Smooth muscle cell (in vitro differentiated cells): ENCODE data around the gene LUZP1. TPM values are rescaled to one million over a fixed set of nuclear protein-coding genes. Genes with fewer than 3 reads are reported as not detected.
"Not testable (repeated sequence)": the region's sequence is repeated elsewhere in the genome, so short reads cannot be mapped to it uniquely, and the experiment has no call there.

Experiments
- DNase-seq: peaks from one replicate; lab custom pipeline; 2025; ENCODE audit not compliant: unreplicated experiment; lab: John Stamatoyannopoulos, UW
- H2AFZ ChIP-seq: fragments of 200-600 bp; sonication (generic); 2 replicates; pipeline ENCODE4 v1.6.0; 2016; ENCODE audit warnings: antibody characterized with exemption, low read depth, mild to moderate bottlenecking
- H3F3A ChIP-seq: fragments of 200-600 bp; sonication (generic); 2 replicates; pipeline ENCODE4 v1.6.0; 2017; ENCODE audit warnings: antibody characterized with exemption, low read depth
- H3K27ac ChIP-seq: fragments of 200-600 bp; sonication (generic); 2 replicates; pipeline ENCODE4 v1.5.1; 2016; ENCODE audit warnings: low read depth, mild to moderate bottlenecking
- H3K27me3 ChIP-seq: fragments of 200-600 bp; sonication (generic); 2 replicates; pipeline ENCODE4 v1.6.1; 2016; ENCODE audit warnings: low read depth, mild to moderate bottlenecking
- H3K36me3 ChIP-seq: fragments of 200-600 bp; sonication (generic); 2 replicates; pipeline ENCODE4 v1.5.1; 2016; ENCODE audit warnings: low read depth
- H3K4me1 ChIP-seq: fragments of 200-600 bp; sonication (generic); 2 replicates; pipeline ENCODE4 v1.5.1; 2016; ENCODE audit warnings: low read depth
- H3K4me2 ChIP-seq: fragments of 200-600 bp; sonication (generic); 2 replicates; pipeline ENCODE4 v1.6.0; 2016; ENCODE audit warnings: mild to moderate bottlenecking
- H3K4me3 ChIP-seq: fragments of 200-600 bp; sonication (generic); 2 replicates; pipeline ENCODE4 v1.5.1; 2016; ENCODE audit warnings: mild to moderate bottlenecking
- H3K79me2 ChIP-seq: fragments of 200-600 bp; sonication (generic); 2 replicates; pipeline ENCODE4 v1.6.0; 2016; ENCODE audit warnings: low read depth, mild to moderate bottlenecking
- H3K9ac ChIP-seq: fragments of 200-600 bp; sonication (generic); 2 replicates; pipeline ENCODE4 v1.6.0; 2016; ENCODE audit warnings: low read depth
- H3K9me3 ChIP-seq: fragments of 200-600 bp; sonication (generic); replicated peaks from 2 replicates; pipeline ENCODE4 v1.5.1; 2016; ENCODE audit warnings: low read depth
- H4K20me1 ChIP-seq: fragments of 200-600 bp; sonication (generic); 2 replicates; pipeline ENCODE4 v1.6.0; 2016; ENCODE audit warnings: low read depth
- WGBS: methylation state at CpG from one replicate; pipeline ENCODE4 v1.1.7; 2016; ENCODE audit warnings: low lambda C conversion rate; 5-methylcytosine and 5-hydroxymethylcytosine counted together
- polyA plus RNA-seq: library from polyadenylated mRNA; unstranded; fragments of >200 nt; fragmentation: Nextera tagmentation; extraction: Ambion mirVana; gene quantifications from 2 replicates; pipeline ENCODE4 v1.2.1, GENCODE V29; 2016
- total RNA-seq: library from RNA; depleted of rRNA; stranded (reverse); fragments of >200 nt; gene quantifications from 2 replicates; pipeline ENCODE4 v1.2.3, GENCODE V29; 2014
- TF ChIP-seq, protein P1 (sequence below): fragments of 200-600 bp; sonication (generic); IDR thresholded peaks from 2 replicates; pipeline ENCODE4 v1.5.1; 2017; ENCODE audit warnings: borderline replicate concordance, mild to moderate bottlenecking, antibody characterized with exemption; ENCODE audit not compliant: insufficient read depth, poor library complexity, severe bottlenecking

The LUZP1 gene
- total and polyA plus RNA-seq, 2 experiments from 2014 or later: 29.2 to 39.2 TPM

DNA sequence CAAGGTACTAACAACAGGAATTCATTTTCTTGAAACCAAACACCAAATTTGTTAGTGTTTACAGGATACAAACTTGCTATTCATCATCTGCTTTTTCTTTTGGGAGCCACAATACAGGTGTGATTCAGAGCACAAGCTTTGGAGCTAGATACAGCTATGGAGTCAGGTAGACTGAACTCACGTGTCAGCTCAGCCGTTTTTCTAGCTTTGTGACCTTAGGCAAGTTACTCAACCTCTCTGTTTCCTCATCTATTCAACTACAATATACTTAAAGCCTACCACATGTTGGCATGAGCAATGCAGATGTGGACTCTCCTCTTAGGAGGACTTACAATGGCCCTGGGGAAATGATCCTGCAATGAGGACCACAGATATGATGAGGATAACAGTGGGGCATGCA lies 42.3 kb upstream of the LUZP1 start:
- TF ChIP-seq, protein P1, sequence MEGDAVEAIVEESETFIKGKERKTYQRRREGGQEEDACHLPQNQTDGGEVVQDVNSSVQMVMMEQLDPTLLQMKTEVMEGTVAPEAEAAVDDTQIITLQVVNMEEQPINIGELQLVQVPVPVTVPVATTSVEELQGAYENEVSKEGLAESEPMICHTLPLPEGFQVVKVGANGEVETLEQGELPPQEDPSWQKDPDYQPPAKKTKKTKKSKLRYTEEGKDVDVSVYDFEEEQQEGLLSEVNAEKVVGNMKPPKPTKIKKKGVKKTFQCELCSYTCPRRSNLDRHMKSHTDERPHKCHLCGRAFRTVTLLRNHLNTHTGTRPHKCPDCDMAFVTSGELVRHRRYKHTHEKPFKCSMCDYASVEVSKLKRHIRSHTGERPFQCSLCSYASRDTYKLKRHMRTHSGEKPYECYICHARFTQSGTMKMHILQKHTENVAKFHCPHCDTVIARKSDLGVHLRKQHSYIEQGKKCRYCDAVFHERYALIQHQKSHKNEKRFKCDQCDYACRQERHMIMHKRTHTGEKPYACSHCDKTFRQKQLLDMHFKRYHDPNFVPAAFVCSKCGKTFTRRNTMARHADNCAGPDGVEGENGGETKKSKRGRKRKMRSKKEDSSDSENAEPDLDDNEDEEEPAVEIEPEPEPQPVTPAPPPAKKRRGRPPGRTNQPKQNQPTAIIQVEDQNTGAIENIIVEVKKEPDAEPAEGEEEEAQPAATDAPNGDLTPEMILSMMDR: no peak
- Histone ChIP-seq H3K4me3 (no peak overlapping the region), H3K36me3 (no peaks in the 10 kb centered on the region), H3K27me3 (peaks cover 19% of the 10 kb centered on the region), H3K9ac (no peak overlapping the region), H4K20me1 (no peaks in the 10 kb centered on the region), H3K4me2 (no peak overlapping the region), H3K4me1 (no peaks in the 10 kb centered on the region), H3K9me3 (no peaks in the 10 kb centered on the region), H2AFZ (no peak overlapping the region), H3F3A (no peaks in the 10 kb centered on the region), H3K79me2 (no peaks in the 10 kb centered on the region), H3K27ac (no peak overlapping the region)
- WGBS: 74% methylated on average over 2 of the region's 2 CpGs
- DNase-seq: no peak

DNA sequence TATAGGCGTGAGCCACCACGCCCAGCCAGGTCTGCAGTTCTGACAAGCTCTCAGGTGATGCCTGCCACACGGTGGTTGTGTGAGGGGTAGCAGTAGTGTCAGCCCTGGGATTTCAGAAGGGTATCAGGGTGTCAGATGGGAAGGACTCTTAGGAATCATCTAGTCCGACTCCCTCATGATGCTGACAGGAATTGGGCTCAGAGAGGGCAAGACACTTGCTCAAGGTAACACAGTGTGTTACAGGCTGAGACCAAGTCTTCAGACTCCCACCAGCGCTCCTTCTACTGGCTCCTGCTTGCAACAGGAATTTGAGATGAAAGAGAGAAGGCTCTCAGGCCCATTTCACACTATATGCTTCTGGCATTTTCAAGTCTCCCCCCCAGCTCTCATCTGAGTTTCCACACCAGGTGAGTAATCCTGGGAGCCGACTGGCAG lies 41.7 kb upstream of the LUZP1 start:
- 57% methylated on average over 5 of the region's 6 CpGs for WGBS
- Histone ChIP-seq H3F3A (no peaks in the 10 kb centered on the region), H3K79me2 (no peaks in the 10 kb centered on the region), H3K27me3 (peaks cover 13% of the 10 kb centered on the region), H3K9me3 (no peaks in the 10 kb centered on the region), H3K4me3 (no peak overlapping the region), H3K36me3 (no peaks in the 10 kb centered on the region), H3K27ac (no peak overlapping the region), H3K9ac (no peak overlapping the region), H3K4me2 (no peak overlapping the region), H2AFZ (no peak overlapping the region), H3K4me1 (no peaks in the 10 kb centered on the region), H4K20me1 (no peaks in the 10 kb centered on the region)
- TF ChIP-seq, protein P1: no peak
- no peak for DNase-seq

DNA sequence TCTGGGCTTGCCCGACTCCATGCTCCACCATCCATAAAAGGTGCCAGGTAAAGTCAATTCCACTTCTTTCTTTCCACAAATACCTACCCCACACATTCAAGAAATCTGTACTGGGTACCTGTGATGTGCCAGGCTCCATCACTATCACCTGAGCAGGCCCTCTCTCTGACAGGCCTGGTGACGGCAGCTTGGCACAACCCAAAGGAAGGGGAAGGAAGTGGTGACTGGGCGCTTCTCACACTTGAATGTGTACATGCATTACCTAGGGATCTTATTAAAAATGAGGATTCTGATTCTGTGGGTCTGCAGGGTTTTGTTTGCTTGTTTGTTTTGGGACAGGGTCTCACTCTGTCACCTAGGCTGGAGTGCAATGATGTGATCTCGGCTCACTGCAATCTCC lies 41.1 kb upstream of the LUZP1 start:
- H3K27me3 ChIP-seq: peaks cover 13% of the 10 kb centered on the region
- H3F3A ChIP-seq: no peaks in the 10 kb centered on the region
- H4K20me1 ChIP-seq: no peaks in the 10 kb centered on the region
- no peak overlapping the region for H3K4me3 ChIP-seq
- H3K9me3 ChIP-seq: no peaks in the 10 kb centered on the region
- H3K4me2 ChIP-seq: no peak overlapping the region
- DNase-seq: no peak
- no peak overlapping the region for H3K9ac ChIP-seq
- no peaks in the 10 kb centered on the region for H3K79me2 ChIP-seq
- H3K36me3 ChIP-seq: no peaks in the 10 kb centered on the region
- no peaks in the 10 kb centered on the region for H3K4me1 ChIP-seq
- no peak overlapping the region for H3K27ac ChIP-seq
- TF ChIP-seq, protein P1: no peak
- WGBS: 91% methylated on average over 4 of the region's 4 CpGs
- no peak overlapping the region for H2AFZ ChIP-seq

DNA sequence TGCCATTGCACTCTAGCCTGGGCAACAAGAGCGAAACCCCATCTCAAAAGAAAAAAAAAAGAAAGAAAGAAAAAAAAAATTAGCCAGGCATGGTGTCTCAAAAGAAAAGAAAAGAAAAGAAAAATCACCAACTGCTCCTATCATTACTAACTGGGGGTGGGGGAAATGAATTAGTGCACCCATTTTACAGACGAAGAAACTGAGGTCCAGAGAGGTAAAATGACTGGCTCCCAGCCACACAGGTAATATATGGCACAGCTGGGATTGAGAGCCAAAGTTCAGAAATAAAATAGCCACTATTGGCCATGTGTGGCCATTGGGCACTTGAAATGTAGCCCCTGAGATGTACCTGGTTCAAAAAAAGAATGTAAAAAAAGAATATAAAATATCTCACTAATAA lies 39.9 kb upstream of the LUZP1 start:
- no peaks in the 10 kb centered on the region for H3K9me3 ChIP-seq
- no peak overlapping the region for H3K27ac ChIP-seq
- WGBS: 97% methylated on average over 2 of the region's 2 CpGs
- H3K27me3 ChIP-seq: peaks cover 13% of the 10 kb centered on the region
- no peaks in the 10 kb centered on the region for H3K79me2 ChIP-seq
- H4K20me1 ChIP-seq: no peaks in the 10 kb centered on the region
- H3K4me1 ChIP-seq: no peaks in the 10 kb centered on the region
- no peak overlapping the region for H3K4me2 ChIP-seq
- H2AFZ ChIP-seq: no peak overlapping the region
- no peaks in the 10 kb centered on the region for H3F3A ChIP-seq
- no peaks in the 10 kb centered on the region for H3K36me3 ChIP-seq
- TF ChIP-seq, protein P1: no peak
- no peak for DNase-seq
- H3K9ac ChIP-seq: no peak overlapping the region
- H3K4me3 ChIP-seq: no peak overlapping the region

DNA sequence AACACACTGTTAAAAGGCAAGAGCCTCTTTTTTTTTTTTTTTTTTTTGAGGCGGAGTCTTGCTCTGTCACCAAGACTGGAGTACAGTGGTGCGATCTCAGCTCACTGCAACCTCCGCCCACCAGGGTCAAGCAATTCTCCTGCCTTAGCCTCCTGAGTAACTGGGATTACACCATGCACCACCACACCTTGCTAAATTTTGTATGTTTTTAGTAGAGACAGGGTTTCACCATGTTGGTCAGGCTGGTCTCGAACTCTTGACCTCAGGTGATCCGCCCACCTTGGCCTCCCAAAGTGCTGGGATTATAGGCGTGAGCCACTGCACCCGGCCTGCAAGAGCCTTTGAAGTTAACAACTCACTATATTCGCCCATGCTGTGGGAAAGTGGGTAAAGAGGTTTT lies 39.1 kb upstream of the LUZP1 start:
- H3K27me3 ChIP-seq: peaks cover 13% of the 10 kb centered on the region
- not testable (repeated sequence) for H2AFZ ChIP-seq, H3K4me2 ChIP-seq, H3K79me2 ChIP-seq, H3K4me3 ChIP-seq, H3F3A ChIP-seq, DNase-seq, H3K9ac ChIP-seq, H3K4me1 ChIP-seq, H3K27ac ChIP-seq, H3K9me3 ChIP-seq, H3K36me3 ChIP-seq, H4K20me1 ChIP-seq
- WGBS: 81% methylated on average over 8 of the region's 8 CpGs
